Measurements from ENCODE around the gene NIT1.

NIT1 gene

GRCh38 chr1:161084597-161084988, 33.3 kb upstream of the NIT1 start:
- no peak for DNase-seq

- peak; percentile 34 for DNase-seq
Measured at GRCh38 chr1:161085165-161085564, 32.7 kb upstream of the NIT1 start.

- no peak for DNase-seq
Measured at GRCh38 chr1:161086457-161086856, 31.4 kb upstream of the NIT1 start.

- DNase-seq = no peak
Measured at GRCh38 chr1:161088587-161089110, 29.3 kb upstream of the NIT1 start.

- DNase-seq = no peak
Measured at GRCh38 chr1:161089251-161089924, 28.5 kb upstream of the NIT1 start, which contains the start of gene NECTIN4. Gene NECTIN4, minus strand, starts transcription at chr1:161089558. Its CDS starts 262 bp downstream, at chr1:161089296.

- no peak for DNase-seq
Measured at GRCh38 chr1:161089938-161090337, 28.0 kb upstream of the NIT1 start.

- DNase-seq = no peak
Measured at GRCh38 chr1:161090617-161091016, 27.3 kb upstream of the NIT1 start.

GRCh38 chr1:161091093-161091492, 26.8 kb upstream of the NIT1 start:
- no peak for DNase-seq

GRCh38 chr1:161091796-161092507, 26.0 kb upstream of the NIT1 start:
- no peak for DNase-seq

GRCh38 chr1:161092621-161093028, 25.3 kb upstream of the NIT1 start:
- no peak for DNase-seq

GRCh38 chr1:161094481-161094880, 23.4 kb upstream of the NIT1 start:
- DNase-seq = no peak

GRCh38 chr1:161095230-161095629, 22.7 kb upstream of the NIT1 start:
- no peak for DNase-seq

- DNase-seq = no peak
Measured at GRCh38 chr1:161096015-161096414, 21.9 kb upstream of the NIT1 start.

- no peak for DNase-seq
Measured at GRCh38 chr1:161096530-161096929, 21.4 kb upstream of the NIT1 start.

GRCh38 chr1:161098210-161099068, 19.5 kb upstream of the NIT1 start, which contains the start of gene KLHDC9:
Gene KLHDC9, plus strand, starts transcription at chr1:161098361. Its CDS starts 175 bp downstream, at chr1:161098536.
- DNase-seq = no peak

- DNase-seq = no peak
Measured at GRCh38 chr1:161099090-161099802, 18.7 kb upstream of the NIT1 start.

GRCh38 chr1:161100556-161100955, 17.3 kb upstream of the NIT1 start:
- no peak for DNase-seq

GRCh38 chr1:161106431-161106830, 11.5 kb upstream of the NIT1 start:
- DNase-seq = no peak

- no peak for DNase-seq
Measured at GRCh38 chr1:161111117-161111516, 6.8 kb upstream of the NIT1 start.

- no peak for DNase-seq
Measured at GRCh38 chr1:161111527-161111926, 6.4 kb upstream of the NIT1 start.

- DNase-seq = no peak
Measured at GRCh38 chr1:161113915-161114314, 4.0 kb upstream of the NIT1 start.

GRCh38 chr1:161114556-161114955, 3.3 kb upstream of the NIT1 start:
- DNase-seq = no peak
